ENCODE data around the gene RHOC. TPM values are rescaled to one million over a fixed set of nuclear protein-coding genes. Genes with fewer than 3 reads are reported as not detected.
A peak's percentile ranks its signal among the peaks of the same experiment; 100 is the strongest.

RHOC gene
- total RNA-seq, 4 donors from 2014 or later = 222 to 374 (median 324) TPM

DNA sequence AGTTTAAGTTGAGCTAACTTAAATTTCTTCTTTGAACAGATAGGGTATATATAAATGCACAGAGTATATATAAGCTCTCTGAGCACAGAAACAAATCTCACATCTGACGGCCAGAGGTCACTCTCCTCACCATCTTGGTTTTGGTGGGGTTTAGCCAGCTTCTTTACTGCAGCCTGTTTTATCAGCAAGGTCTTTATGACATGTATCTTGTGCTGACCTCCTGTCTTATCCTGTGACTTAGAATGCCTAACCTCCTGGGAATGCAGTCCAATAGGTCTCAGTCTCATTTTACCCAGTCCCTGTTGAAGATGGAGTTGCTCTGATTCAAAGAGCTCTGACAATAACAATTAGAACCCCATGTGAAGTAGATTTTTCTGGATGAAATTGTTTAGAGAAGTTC, 34.1 kb downstream of the RHOC start:
- peak overlapping the region in 3 of 4 donors; percentile 85 to 93 (median 93) for H3K27ac ChIP-seq (replicated peaks in 1 of 4)

DNA sequence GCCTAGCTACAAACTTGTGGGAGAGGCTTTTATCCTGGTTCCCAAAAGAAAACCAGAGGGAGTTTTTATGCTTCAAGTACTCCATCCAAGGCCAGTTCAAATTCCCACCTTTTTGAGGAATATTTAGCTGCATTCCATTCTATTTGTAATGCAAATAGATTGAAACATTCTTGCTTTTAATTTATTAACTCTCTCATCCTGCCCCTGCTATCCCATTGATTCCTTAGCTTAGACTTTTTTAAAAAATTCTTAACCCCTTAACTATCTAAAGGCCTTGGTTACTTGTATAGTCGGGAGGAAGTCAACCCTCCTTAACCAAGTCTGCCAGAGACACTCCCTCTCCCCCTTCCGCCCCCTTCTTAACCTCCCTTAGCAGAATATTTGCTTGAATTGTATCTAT, 34.9 kb downstream of the RHOC start:
- intact Hi-C loops (cut with DNase I) = loop anchor here (5.0 kb wide), 1 partner anchor 35 kb away; the partner anchor contains the start of gene RHOC
- no peak for DNase-seq (ENCODE audit: extremely low spot score)

More for the DNA sequence above, 34.1 kb downstream of the RHOC start:
- Histone ChIP-seq H3K27me3 (no peaks in the 10 kb centered on the region), H3K4me1 (peaks cover 24 to 33% (median 31%) of the 10 kb centered on the region in 4 donors), H3K36me3 (peaks cover 18 to 42% (median 33%) of the 10 kb centered on the region in 4 donors), H3K4me3 (no peak overlapping the region), H3K9me3 (no peaks in the 10 kb centered on the region)
- WGBS = 87% methylated on average over 1 of the region's 1 CpG
- DNase-seq (ENCODE audit: extremely low spot score) = no peak
- TF ChIP-seq EP300 (IDR thresholded peaks at IDR 0.05) (no peak), POLR2A (IDR thresholded peaks at IDR 0.05; ENCODE audit: low read depth) (no peak), POLR2AphosphoS5 (IDR thresholded peaks at IDR 0.05) (no peak)
- TF ChIP-seq, protein P1, sequence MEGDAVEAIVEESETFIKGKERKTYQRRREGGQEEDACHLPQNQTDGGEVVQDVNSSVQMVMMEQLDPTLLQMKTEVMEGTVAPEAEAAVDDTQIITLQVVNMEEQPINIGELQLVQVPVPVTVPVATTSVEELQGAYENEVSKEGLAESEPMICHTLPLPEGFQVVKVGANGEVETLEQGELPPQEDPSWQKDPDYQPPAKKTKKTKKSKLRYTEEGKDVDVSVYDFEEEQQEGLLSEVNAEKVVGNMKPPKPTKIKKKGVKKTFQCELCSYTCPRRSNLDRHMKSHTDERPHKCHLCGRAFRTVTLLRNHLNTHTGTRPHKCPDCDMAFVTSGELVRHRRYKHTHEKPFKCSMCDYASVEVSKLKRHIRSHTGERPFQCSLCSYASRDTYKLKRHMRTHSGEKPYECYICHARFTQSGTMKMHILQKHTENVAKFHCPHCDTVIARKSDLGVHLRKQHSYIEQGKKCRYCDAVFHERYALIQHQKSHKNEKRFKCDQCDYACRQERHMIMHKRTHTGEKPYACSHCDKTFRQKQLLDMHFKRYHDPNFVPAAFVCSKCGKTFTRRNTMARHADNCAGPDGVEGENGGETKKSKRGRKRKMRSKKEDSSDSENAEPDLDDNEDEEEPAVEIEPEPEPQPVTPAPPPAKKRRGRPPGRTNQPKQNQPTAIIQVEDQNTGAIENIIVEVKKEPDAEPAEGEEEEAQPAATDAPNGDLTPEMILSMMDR (IDR thresholded peaks at IDR 0.05) = no peak
- intact Hi-C loops (cut with DNase I) = loop anchor here (5.0 kb wide), 1 partner anchor 34 kb away; the partner anchor contains the start of gene RHOC

DNA sequence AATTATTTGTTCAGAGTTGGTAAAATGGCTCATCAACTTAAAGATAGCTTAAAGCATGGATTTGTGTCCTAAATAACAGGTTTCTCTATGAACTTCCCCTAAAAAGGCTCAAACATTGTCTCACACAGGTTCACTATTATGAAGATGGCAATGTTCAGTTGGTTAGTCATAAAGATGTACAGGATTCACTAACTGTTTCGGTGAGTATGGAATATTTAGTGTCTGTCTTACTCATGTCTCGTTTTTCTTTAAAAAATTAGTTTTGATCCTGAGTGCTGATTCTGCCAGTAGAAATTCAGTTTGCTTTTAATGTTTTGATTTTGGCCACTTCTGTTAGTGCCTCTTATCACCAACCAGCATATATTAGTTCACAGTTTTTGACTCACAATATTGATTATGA, 40.0 kb downstream of the RHOC start:
- peaks cover 35 to 98% (median 88%) of the 10 kb centered on the region in 4 donors for H3K36me3 ChIP-seq
- no peak overlapping the region for H3K4me3 ChIP-seq
- intact Hi-C loops (cut with DNase I) = loop anchor here (5.0 kb wide), 1 partner anchor 40 kb away; no protein-coding TSS in a partner anchor
- no peaks in the 10 kb centered on the region for H3K27me3 ChIP-seq
- no peaks in the 10 kb centered on the region for H3K4me1 ChIP-seq
- no peak for DNase-seq (ENCODE audit: extremely low spot score)
- no peak overlapping the region for H3K27ac ChIP-seq (replicated peaks in 1 of 4)
- no peaks in the 10 kb centered on the region for H3K9me3 ChIP-seq
- WGBS = 90% methylated on average over 2 of the region's 2 CpGs
- TF ChIP-seq POLR2A (IDR thresholded peaks at IDR 0.05; ENCODE audit: low read depth) = no peak
- TF ChIP-seq EP300 (IDR thresholded peaks at IDR 0.05) = no peak
- TF ChIP-seq POLR2AphosphoS5 (IDR thresholded peaks at IDR 0.05) = no peak
- TF ChIP-seq, protein P1 (IDR thresholded peaks at IDR 0.05) = no peak

More for the DNA sequence above, 34.9 kb downstream of the RHOC start:
- H3K4me1 ChIP-seq = peaks cover 24 to 31% (median 30%) of the 10 kb centered on the region in 4 donors
- H3K27ac ChIP-seq (replicated peaks in 1 of 4) = no peak overlapping the region
- no peak overlapping the region for H3K4me3 ChIP-seq
- WGBS = 82% methylated on average over 2 of the region's 2 CpGs
- no peaks in the 10 kb centered on the region for H3K9me3 ChIP-seq
- TF ChIP-seq POLR2AphosphoS5 (IDR thresholded peaks at IDR 0.05) (no peak), POLR2A (IDR thresholded peaks at IDR 0.05; ENCODE audit: low read depth) (no peak), EP300 (IDR thresholded peaks at IDR 0.05) (no peak)
- TF ChIP-seq, protein P1 (IDR thresholded peaks at IDR 0.05) = no peak
- no peaks in the 10 kb centered on the region for H3K27me3 ChIP-seq
- H3K36me3 ChIP-seq = peaks cover 24 to 50% (median 41%) of the 10 kb centered on the region in 4 donors

DNA sequence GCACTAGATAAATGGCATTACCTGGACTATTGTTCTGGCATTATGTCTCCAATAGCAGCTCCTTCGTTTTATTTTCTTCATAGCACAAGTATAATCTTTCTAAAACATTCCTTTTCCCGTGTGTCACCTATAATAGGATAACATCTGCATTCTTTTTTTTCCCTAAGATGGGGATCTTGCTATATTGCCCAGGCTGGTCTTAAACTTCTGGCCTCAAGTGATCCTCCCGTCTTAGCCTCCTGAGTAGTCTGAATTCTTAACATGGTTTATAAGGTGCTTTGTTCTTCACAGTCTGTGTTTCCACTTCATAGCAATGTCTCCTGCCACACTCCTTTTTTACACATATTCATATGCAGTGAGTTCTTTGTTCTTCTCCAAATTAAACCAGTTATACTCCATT, 41.1 kb downstream of the RHOC start:
- no peaks in the 10 kb centered on the region for H3K27me3 ChIP-seq
- no peaks in the 10 kb centered on the region for H3K4me1 ChIP-seq
- TF ChIP-seq EP300 (IDR thresholded peaks at IDR 0.05) (no peak), POLR2AphosphoS5 (IDR thresholded peaks at IDR 0.05) (no peak), POLR2A (IDR thresholded peaks at IDR 0.05; ENCODE audit: low read depth) (no peak)
- TF ChIP-seq, protein P1 (IDR thresholded peaks at IDR 0.05) = no peak
- intact Hi-C loops (cut with DNase I) = loop anchor here (5.0 kb wide), 1 partner anchor 39 kb away; no protein-coding TSS in a partner anchor
- no peaks in the 10 kb centered on the region for H3K9me3 ChIP-seq
- peaks cover 46 to 98% (median 95%) of the 10 kb centered on the region in 4 donors for H3K36me3 ChIP-seq
- H3K4me3 ChIP-seq = no peak overlapping the region
- WGBS = 95% methylated on average over 3 of the region's 3 CpGs
- DNase-seq (ENCODE audit: extremely low spot score) = no peak
- H3K27ac ChIP-seq (replicated peaks in 1 of 4) = no peak overlapping the region
